B cell (primary cell): ENCODE results near the gene CHCHD3. TPM values are rescaled to one million over a fixed set of nuclear protein-coding genes. Genes with fewer than 3 reads are reported as not detected.

Experiments used
- ATAC-seq: fragments of 200-7000 bp; cut with Tn5 transposase; one replicate; pipeline ENCODE4 v1.10.0; 2021; ENCODE audit warnings: low read depth, mild to moderate bottlenecking, moderate number of reproducible peaks, moderate library complexity
- CTCF ChIA-PET: fragments of 350-600 bp; sonication (Branson Sonifier 250); formaldehyde crosslinking; loops from one replicate; lab custom pipeline; 2021; ENCODE audit warnings: antibody characterized with exemption, inconsistent platforms; lab: Charles Lee
- POLR2A ChIA-PET: fragments of 350-600 bp; sonication (Branson Sonifier 250); formaldehyde crosslinking; loops from one replicate; lab custom pipeline; 2021; ENCODE audit warnings: antibody characterized with exemption; lab: Charles Lee
- DNase-seq: peaks from one replicate; pipeline ENCODE4 v3.0.0; 2013
- H2AFZ ChIP-seq: 2 replicates; pipeline ENCODE4 v1.6.1; 2012; ENCODE audit warnings: mild to moderate bottlenecking, low read depth, low read length; ENCODE audit not compliant: insufficient read depth, poor library complexity, severe bottlenecking
- H3K27ac ChIP-seq, 2 donors: 1 replicate in 1 of 2; 2 replicates in 1 of 2; pipeline ENCODE4 v1.5.1; 2012 to 2013; ENCODE audit warnings: low read length in 2 of 2, mild to moderate bottlenecking in 2 of 2, moderate library complexity in 1 of 2
- H3K27me3 ChIP-seq, 4 experiments: fragments of 200-600 bp in 1 of 4; sonication (generic) in 1 of 4; replicated peaks in 1 of 4; 1 replicate in 2 of 4; 2 replicates in 2 of 4; pipeline versions ENCODE4 v1.6.1 to v1.7.0; 2013 to 2016; ENCODE audit warnings: low read length in 3 of 4, mild to moderate bottlenecking in 2 of 4, mixed read lengths in 1 of 4, moderate library complexity in 1 of 4; ENCODE audit not compliant: insufficient read depth in 4 of 4, control insufficient read depth in 3 of 4; ENCODE audit errors: control extremely low read depth in 1 of 4
- H3K36me3 ChIP-seq, 2 experiments: replicated peaks in 1 of 2; 1 replicate in 1 of 2; 2 replicates in 1 of 2; pipeline versions ENCODE4 v1.6.1 to v1.7.1; 2013; ENCODE audit warnings: low read length in 1 of 2; ENCODE audit not compliant: insufficient read depth in 2 of 2, control insufficient read depth in 1 of 2; ENCODE audit errors: control extremely low read depth in 1 of 2, extremely low read depth in 1 of 2
- H3K4me1 ChIP-seq, 2 donors: fragments of 200-600 bp in 1 of 2; sonication (generic) in 1 of 2; 1 replicate in 1 of 2; 2 replicates in 1 of 2; pipeline versions ENCODE4 v1.5.1 to v1.6.1; 2013 to 2017; ENCODE audit warnings: low read length in 2 of 2; ENCODE audit not compliant: control insufficient read depth in 2 of 2, insufficient read depth in 2 of 2
- H3K4me2 ChIP-seq: replicated peaks from 2 replicates; pipeline ENCODE3; 2012; ENCODE audit warnings: mild to moderate bottlenecking, low read depth, low read length; ENCODE audit not compliant: poor library complexity, severe bottlenecking
- H3K4me3 ChIP-seq, 5 experiments: fragments of 200-600 bp in 1 of 5; sonication (generic) in 1 of 5; 1 replicate in 3 of 5; 2 replicates in 2 of 5; pipeline versions ENCODE4 v1.5.1 to v1.7.0; 2011 to 2016; ENCODE audit warnings: low read length in 4 of 5, mild to moderate bottlenecking in 4 of 5, low read depth in 2 of 5, control low read depth in 1 of 5, moderate library complexity in 1 of 5; ENCODE audit not compliant: insufficient read depth in 1 of 5; ENCODE audit errors: control extremely low read depth in 1 of 5, extremely low read depth in 1 of 5
- H3K79me2 ChIP-seq: fragments of 200-600 bp; sonication (generic); one replicate; pipeline ENCODE4 v1.6.0; 2016; ENCODE audit warnings: low read length; ENCODE audit not compliant: control insufficient read depth, insufficient read depth
- H3K9ac ChIP-seq: fragments of 200-600 bp; sonication (generic); 2 replicates; pipeline ENCODE4 v1.6.1; 2017; ENCODE audit warnings: mild to moderate bottlenecking, low read length, moderate library complexity
- H3K9me3 ChIP-seq, 3 donors: one replicate each; pipeline versions ENCODE4 v1.6.1 to v1.7.1; 2013; ENCODE audit warnings: low read length in 2 of 3; ENCODE audit not compliant: control insufficient read depth in 2 of 3, insufficient read depth in 1 of 3; ENCODE audit errors: control extremely low read depth in 1 of 3
- H4K20me1 ChIP-seq: 2 replicates; pipeline ENCODE4 v1.6.0; 2012; ENCODE audit warnings: mild to moderate bottlenecking, low read length; ENCODE audit not compliant: insufficient read depth, control insufficient read depth, poor library complexity, severe bottlenecking
- H3K27ac Mint-ChIP-seq: one replicate; pipeline ENCODE4 v1.8.0; 2021; ENCODE audit warnings: mixed read lengths
- H3K27me3 Mint-ChIP-seq: one replicate; pipeline ENCODE4 v1.8.0; 2021; ENCODE audit warnings: mixed read lengths
- H3K4me1 Mint-ChIP-seq: one replicate; pipeline ENCODE4 v1.8.0; 2021; ENCODE audit warnings: mixed read lengths
- H3K4me3 Mint-ChIP-seq: one replicate; pipeline ENCODE4 v1.8.0; 2021; ENCODE audit warnings: mixed read lengths
- H3K9me3 Mint-ChIP-seq: one replicate; pipeline ENCODE4 v1.8.0; 2022; ENCODE audit warnings: mixed read lengths; ENCODE audit not compliant: insufficient read depth
- EZH2 ChIP-seq: IDR thresholded peaks from 2 replicates; pipeline ENCODE4 v1.6.1; 2012; ENCODE audit warnings: borderline replicate concordance, low read depth, mild to moderate bottlenecking, moderate library complexity, low read length; ENCODE audit not compliant: insufficient read depth, poor library complexity, severe bottlenecking
- WGBS: methylation state at CpG from one replicate; pipeline ENCODE4 v1.1.5; 2013; ENCODE audit warnings: missing lambda C conversion rate; ENCODE audit not compliant: insufficient coverage; 5-methylcytosine and 5-hydroxymethylcytosine counted together
- intact Hi-C: fragments of 100-400 bp; cut with micrococcal nuclease; formaldehyde crosslinking; loops from one replicate; pipeline ENCODE4 v1.10.0; 2022
- polyA plus RNA-seq: library from polyadenylated mRNA; depleted of rRNA; stranded (reverse); fragments of >200 nt; gene quantifications from 2 replicates; pipeline ENCODE4 v1.2.3, GENCODE V29; 2012
- total RNA-seq, 2 donors: library from RNA; stranded (reverse); fragments of 120-200 nt in 1 of 2; gene quantifications; 1 replicate in 1 of 2; 2 replicates in 1 of 2; pipeline versions ENCODE4 v1.2.3 to v1.2.4, GENCODE V29; 2013 to 2022
- TF ChIP-seq, protein P1 (sequence below): fragments of 200-600 bp; IDR thresholded peaks from one replicate; pipeline ENCODE4 v1.8.0; 2022; ENCODE audit warnings: antibody characterized with exemption, mild to moderate bottlenecking

CHCHD3 gene
- total and polyA plus RNA-seq, 2 donors (not counting 1 experiment from before 2014, with no cell fraction given), result 20.1 to 38.4 TPM

GRCh38 chr7:132771301-132771730 is 310.6 kb downstream of the CHCHD3 start:
- intact Hi-C loops, result no loop called here
- Histone ChIP-seq H3K4me1 (peaks cover 0 to 8% of the 10 kb centered on the region in 2 donors), H2AFZ (no peak overlapping the region), H3K79me2 (no peaks in the 10 kb centered on the region), H3K4me2 (no peak overlapping the region), H3K9me3 (peaks cover 0 to 13% (median 0%) of the 10 kb centered on the region in 3 donors), H3K27ac (no peak overlapping the region), H3K36me3 (no peaks in the 10 kb centered on the region), H4K20me1 (no peaks in the 10 kb centered on the region), H3K27me3 (no peaks in the 10 kb centered on the region), H3K4me3 (no peak overlapping the region), H3K9ac (no peak overlapping the region)
- Mint-ChIP-seq H3K9me3 (peaks cover 3% of the 10 kb centered on the region), H3K4me1 (peaks cover 8% of the 10 kb centered on the region), H3K27me3 (peaks cover 5% of the 10 kb centered on the region), H3K27ac (no peak overlapping the region), H3K4me3 (no peak overlapping the region)
- ATAC-seq, result no peak
- POLR2A ChIA-PET, result no interaction called here
- DNase-seq, result no peak
- WGBS, result 16% methylated on average over 4 of the region's 6 CpGs
- CTCF ChIA-PET, result no interaction called here
- TF ChIP-seq, protein P1, sequence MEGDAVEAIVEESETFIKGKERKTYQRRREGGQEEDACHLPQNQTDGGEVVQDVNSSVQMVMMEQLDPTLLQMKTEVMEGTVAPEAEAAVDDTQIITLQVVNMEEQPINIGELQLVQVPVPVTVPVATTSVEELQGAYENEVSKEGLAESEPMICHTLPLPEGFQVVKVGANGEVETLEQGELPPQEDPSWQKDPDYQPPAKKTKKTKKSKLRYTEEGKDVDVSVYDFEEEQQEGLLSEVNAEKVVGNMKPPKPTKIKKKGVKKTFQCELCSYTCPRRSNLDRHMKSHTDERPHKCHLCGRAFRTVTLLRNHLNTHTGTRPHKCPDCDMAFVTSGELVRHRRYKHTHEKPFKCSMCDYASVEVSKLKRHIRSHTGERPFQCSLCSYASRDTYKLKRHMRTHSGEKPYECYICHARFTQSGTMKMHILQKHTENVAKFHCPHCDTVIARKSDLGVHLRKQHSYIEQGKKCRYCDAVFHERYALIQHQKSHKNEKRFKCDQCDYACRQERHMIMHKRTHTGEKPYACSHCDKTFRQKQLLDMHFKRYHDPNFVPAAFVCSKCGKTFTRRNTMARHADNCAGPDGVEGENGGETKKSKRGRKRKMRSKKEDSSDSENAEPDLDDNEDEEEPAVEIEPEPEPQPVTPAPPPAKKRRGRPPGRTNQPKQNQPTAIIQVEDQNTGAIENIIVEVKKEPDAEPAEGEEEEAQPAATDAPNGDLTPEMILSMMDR, result no peak
- no peak for TF ChIP-seq EZH2

- ChIA-PET POLR2A (no interaction called here), CTCF (no interaction called here)
- ATAC-seq, result no peak
- Mint-ChIP-seq H3K27me3 (no peaks in the 10 kb centered on the region), H3K4me3 (no peak overlapping the region), H3K9me3 (peaks cover 3% of the 10 kb centered on the region), H3K27ac (no peak overlapping the region), H3K4me1 (peaks cover 8% of the 10 kb centered on the region)
- Histone ChIP-seq H3K4me3 (no peak overlapping the region), H2AFZ (no peak overlapping the region), H4K20me1 (no peaks in the 10 kb centered on the region), H3K9ac (no peak overlapping the region), H3K4me2 (no peak overlapping the region), H3K36me3 (no peaks in the 10 kb centered on the region), H3K4me1 (peaks cover 0 to 8% of the 10 kb centered on the region in 2 donors), H3K27ac (no peak overlapping the region), H3K9me3 (peaks cover 0 to 13% (median 0%) of the 10 kb centered on the region in 3 donors), H3K79me2 (no peaks in the 10 kb centered on the region), H3K27me3 (no peaks in the 10 kb centered on the region)
- DNase-seq, result no peak
- TF ChIP-seq, protein P1, result no peak
- TF ChIP-seq EZH2, result no peak
- no CpG with 5 or more reads among the region's 2 CpGs for whole genome bisulfite sequencing
- intact Hi-C loops, result no loop called here
Measured at GRCh38 chr7:132770055-132770454, 311.8 kb downstream of the CHCHD3 start.
